ENCODE data around the gene SOAT1.

- no peak for TF ChIP-seq CTCF (IDR thresholded peaks at IDR 0.05)
- no peak for TF ChIP-seq POLR2A (IDR thresholded peaks at IDR 0.05)
- no peak for TF ChIP-seq POLR2AphosphoS5 (IDR thresholded peaks at IDR 0.05)
- TF ChIP-seq EP300 (IDR thresholded peaks at IDR 0.05): no peak
Observed at GRCh38 chr1:179300112-179300511, 6.5 kb downstream of the SOAT1 start.

Measured in sigmoid colon (tissue), 4 donors.